GM18507 (cell line): ENCODE measurements around the gene PANK1.
"Not testable (repeated sequence)": the region's sequence is repeated elsewhere in the genome, so short reads cannot be mapped to it uniquely, and the experiment has no call there.

ENCODE experiments used
- DNase-seq: peaks from one replicate; pipeline ENCODE4 v3.0.0; 2011; ENCODE audit warnings: low read depth; ENCODE audit not compliant: insufficient read length; ENCODE audit errors: extremely low spot score
- FAIRE-seq: peaks from 2 replicates; lab custom pipeline; 2011; peaks lifted over from hg19 to GRCh38; lab: Jason Lieb, UNC

Gene PANK1

DNA sequence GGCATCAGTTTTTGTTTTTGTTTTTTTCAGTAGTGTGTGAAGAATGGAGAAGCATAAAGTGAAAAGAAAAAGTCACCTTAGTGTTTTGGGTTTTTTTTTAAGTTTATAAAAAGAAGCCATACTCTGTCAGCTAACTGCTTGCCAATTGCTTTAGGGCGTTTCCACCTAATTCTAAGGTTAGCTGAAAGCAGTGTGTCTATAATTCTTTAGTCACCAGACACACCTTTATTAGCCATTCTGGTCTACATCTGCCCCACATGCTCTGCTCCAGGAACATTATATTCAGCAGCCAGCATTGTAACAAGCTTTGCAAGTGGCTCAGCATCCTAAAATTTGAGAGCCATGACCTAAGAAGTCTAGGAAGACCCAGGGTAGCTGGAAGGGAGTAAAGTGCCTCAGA, 95.5 kb downstream of the PANK1 start:
- FAIRE-seq = no peak
- DNase-seq = no peak

DNA sequence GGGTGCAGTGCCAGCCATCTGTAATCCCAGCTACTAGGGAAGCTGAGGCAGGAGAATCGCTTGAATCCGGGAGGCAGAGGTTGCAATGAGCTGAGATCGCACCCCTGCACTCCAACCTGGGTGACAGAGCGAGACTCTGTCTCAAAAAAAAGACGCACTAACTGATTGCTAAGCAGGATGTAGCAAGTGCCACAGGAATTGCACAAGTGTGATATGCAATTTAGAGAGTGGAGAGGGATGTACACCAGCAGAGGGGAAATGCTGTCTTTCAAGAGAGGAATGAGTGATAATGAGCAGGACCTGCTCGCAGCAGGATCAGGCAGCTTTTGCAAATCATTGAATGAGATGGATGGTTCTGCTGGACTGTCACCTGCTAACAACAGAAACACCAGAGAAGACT, 96.4 kb downstream of the PANK1 start:
- FAIRE-seq = no peak
- no peak for DNase-seq

DNA sequence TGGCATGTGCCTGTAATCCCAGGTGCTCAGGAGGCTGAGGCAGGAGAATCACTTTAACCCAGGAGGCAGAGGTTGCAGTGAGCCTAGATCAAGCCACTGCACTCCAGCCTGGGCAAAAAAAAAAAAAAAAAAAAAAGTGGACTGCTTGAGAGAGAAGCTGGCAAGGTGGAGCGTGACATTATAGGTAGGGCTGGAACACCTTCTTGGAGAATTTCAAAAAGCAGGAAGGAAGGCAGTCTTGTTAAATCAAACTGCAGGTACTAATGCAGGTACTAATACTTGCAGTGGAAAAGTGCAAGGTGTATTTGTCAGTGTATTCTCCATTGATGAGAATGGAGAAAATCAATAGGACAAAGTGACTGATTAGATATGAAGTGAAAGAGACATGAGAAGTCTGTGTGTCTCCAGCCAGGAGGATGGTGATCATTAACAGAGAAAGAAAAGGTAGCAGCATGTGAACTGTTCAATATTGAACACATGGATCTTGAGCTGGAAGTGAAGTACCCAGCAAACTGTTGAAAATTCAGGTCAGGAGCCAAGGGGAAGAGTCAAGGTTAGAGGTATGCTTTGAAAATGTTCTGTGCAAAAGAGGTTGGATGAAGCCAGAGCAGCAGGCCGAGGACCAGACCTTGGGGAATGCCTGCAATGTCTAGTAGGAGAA, 97.1 kb downstream of the PANK1 start:
- FAIRE-seq = no peak
- DNase-seq = no peak

DNA sequence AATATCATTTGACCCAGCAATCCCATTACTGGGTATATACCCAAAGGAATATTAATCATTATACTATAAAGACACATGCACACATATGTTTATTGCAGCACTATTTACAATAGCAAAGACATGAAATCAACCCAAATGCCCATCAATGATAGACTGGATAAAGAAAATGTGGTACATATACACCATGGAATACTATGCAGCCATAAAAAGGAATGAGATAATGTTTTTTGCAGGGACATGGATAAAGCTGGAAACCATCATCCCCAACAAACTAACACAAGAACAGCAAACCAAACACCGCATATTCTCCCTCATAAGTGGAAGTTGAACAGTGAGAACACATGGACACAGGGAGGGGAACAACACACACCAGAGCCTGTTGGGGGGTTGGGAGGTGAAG, 98.4 kb downstream of the PANK1 start:
- DNase-seq, FAIRE-seq: not testable (repeated sequence)

DNA sequence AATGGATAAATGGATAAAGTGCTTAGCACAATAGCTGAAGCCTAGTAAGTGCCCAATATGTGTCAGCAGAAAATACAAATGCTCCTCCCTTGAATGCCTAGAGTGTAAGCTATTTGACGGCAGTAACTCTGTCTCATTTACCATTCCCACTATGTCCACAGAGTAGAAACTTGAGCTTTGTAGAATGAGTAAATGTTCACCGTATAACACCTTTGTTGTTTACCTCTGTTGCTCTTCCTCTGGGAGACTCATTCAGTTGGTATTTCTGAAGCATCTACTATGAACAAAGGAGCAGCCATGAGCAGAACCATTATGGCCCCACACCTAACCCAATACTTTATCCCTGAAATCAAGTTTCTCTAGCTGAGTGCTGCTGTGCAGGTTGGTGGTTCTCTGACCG, 101.2 kb downstream of the PANK1 start:
- FAIRE-seq (no peak), DNase-seq (no peak)

DNA sequence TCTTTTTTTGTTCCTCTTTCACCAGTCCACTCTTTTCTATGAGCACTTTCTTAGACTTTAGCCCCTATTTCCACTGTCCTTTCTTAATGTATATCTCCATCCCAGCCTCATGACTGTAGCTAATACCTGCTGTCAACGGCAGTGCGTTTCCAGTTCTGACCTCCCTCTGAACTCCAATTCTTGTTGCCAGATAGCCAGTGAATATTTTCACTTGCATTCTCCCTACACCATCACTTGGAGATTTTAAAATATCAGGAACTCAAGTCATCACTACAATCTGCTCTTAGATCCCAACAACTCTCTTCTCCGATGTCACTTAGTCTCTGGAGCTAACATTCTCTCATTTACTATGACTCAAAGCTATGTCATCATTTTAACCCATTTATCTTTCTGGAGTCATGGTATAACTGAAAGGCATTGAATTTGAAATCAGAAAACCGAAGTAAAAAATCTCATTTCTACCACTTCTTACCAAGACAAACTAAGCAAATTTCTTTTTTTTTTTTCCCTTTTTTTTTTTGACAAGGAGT, 104.6 kb downstream of the PANK1 start:
- DNase-seq = no peak
- no peak for FAIRE-seq

DNA sequence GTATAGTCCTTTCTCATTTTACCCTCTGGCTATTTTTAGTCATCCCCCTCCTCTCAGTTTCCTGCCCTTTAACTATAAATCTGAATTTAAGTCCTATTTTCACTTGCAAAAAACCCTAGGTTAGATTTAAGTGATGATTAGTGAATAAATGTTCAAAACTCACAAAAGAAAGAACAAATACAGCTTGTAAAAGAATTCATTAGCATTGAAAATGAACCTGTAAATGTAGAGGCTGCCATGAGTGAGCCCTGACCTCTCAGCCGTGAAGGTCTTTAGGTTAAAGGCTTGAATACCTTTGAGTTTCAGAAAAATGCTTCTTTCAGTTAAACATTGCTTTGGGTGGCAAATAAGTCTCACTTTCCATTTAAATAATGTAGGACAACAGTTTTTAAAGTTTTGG, 107.7 kb downstream of the PANK1 start:
- FAIRE-seq (no peak), DNase-seq (no peak)

DNA sequence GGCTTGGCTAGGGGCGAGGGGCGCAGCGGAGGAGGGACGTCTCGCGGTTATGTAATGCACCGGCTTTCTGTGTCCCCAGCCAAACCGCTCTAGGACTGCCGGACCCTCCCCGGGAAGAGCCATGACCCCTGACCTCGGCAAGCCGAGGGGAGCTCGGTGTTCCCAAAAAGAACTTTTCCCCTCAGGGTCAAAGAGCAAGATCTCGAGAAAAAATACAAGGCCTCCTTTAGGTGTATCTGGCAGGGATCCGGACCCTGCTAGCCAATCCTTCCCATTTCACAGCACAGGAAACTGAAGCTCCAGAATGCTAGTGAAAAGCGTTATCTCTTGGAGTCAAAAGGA, 109.1 kb downstream of the PANK1 start:
- no peak for FAIRE-seq

DNA sequence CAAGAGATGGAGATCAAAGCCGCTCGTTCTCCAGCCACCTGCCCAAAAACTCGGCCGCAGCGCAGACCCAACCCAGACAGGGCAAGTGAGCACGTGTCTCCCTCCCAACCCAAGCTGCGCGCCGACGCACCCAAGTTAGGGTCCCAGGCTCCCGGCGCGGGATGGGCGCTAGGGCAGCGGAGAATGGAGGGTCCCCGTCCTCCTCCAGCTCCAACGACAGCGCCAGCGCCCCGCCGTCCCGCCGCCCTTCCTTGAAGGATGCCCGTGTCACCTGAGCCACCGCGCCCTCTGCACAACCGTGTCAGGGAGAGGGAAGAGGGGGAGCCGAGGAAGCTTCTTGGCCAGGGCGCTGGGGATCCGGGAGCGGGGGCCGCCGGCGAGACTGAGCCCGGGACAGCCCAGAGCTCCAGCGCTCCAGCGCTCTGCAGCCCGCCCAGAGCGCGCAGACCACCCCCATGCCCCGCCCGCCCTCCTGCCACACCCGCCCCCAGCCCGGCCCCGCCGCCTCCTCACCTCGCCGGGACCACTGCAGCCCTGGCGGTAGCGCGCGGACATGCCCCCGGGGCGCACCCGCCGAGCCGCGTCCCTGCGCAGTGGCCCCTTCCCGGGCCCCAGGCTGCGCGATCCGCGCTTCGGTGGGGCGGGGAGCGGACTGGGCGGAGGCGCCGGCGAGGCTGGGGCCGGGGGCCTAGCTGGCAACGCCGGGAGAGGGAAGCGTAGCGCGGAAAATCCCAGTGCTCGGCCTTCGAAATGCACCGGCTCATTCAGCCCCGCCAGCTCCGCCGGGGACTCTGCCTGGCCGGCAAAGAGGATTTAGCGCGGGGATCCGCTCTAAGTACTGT, 109.7 kb downstream of the PANK1 start, which contains the start of gene SLC16A12:
Gene SLC16A12 (minus strand): TSS at position 424 of the 842 bp plus-strand sequence. CDS start 73,016 bp downstream, outside the sequence.
- DNase-seq = no peak
- FAIRE-seq = no peak

More for the DNA sequence above, 109.1 kb downstream of the PANK1 start:
- no peak for DNase-seq

DNA sequence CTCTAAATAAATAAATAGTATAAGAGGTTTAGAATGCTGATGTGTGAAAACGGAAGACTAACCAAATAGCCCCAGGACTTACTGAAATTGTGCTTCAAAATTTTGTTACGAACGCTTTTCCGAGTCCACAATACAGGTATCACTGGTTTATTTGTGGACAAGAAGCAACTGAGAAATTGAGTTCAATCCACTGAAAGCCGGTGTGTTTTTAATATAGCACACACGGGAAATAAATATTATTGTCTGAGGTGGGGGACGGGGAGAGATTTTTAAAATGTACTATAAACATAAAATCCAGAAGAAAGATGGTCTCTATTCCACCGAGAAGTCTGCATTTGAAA, 110.2 kb downstream of the PANK1 start:
- DNase-seq (no peak), FAIRE-seq (no peak)
